HG03442 (cell line): ENCODE results near the gene MMP24OS.
"Not testable (repeated sequence)": the region's sequence is repeated elsewhere in the genome, so short reads cannot be mapped to it uniquely, and the experiment has no call there.

Experiments
- ATAC-seq: cut with Tn5 transposase; IDR thresholded peaks from one replicate; pipeline ENCODE4 v1.9.1; 2021; ENCODE audit warnings: mild to moderate bottlenecking, moderate library complexity; ENCODE audit not compliant: unreplicated experiment

MMP24OS gene

DNA sequence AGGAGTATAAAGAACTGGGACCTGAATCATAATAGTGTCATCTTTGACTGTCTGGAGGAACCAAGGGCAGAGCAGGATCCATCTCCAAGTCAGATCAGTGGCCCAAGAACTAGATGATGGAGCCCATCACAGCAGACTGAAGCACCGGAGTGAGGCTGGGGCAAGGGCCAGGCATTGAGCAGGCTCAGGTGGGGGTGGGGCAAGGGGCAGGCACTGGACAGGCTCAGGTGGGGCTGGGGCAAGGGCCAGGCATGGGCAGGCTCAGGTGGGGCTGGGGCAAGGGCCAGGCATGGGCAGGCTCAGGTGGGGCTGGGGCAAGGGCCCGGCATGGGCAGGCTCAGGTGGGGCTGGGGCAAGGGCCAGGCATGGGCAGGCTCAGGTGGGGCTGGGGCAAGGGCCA lies 25.3 kb downstream of the MMP24OS start:
- not testable (repeated sequence) for ATAC-seq

- peak; percentile 64 for ATAC-seq
Measured at GRCh38 chr20:35252037-35252461, 25.9 kb downstream of the MMP24OS start.

DNA sequence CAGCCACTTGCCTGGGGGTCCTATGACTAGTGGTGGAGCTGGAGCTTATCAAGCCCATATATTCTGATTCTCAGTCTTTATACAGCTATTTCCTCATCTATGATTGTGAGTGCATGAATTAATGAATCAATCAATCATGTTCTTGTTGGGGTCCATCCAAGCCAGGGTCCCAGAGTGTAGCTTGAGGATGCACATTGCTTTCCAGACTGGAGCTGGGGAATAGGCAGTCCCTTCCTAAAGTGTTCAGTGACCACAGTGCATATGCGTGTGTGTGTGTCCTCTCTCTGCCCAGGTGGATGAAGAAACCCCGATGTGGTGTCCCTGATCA lies 26.3 kb downstream of the MMP24OS start:
- no peak for ATAC-seq

DNA sequence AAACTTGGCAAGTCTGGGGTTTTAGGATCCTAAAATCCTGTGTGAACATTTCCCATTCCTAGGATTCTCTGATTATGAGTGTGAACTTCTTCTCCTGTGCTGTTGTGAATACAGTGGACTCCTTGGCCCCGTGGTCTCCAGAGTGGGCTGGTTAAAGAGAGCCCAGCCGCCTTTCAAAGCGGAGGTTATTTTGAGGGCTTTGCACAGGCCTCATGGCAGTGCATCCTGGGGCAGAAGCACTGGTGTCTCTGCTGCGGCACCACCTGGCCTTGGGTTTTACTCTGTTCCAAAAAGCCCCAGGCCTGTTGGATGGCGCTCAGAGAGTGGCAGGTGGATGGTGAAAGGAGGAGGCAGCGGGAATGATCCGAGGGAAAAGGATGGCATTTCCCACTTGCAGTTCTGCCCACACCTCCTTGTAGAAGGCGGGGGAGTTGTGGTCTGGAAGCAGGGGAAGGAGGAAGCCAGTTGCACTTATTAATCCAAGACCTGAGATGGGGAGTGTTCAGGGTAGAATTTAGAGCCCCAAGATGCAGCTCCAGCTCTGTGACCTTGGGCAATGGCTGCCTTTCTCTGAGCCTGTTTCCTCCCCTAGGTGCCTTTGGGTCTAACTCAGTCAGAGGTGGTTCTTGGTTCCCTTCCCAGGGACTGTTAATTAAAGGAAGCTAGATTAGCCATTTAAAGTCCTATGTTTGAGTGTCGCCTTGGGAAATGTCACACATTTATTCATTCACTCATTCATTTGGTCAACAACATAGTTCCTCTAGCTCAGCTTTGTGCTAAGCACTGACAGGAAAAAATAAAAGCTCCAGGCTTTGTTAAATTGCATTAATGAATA lies 29.1 kb downstream of the MMP24OS start:
- no peak for ATAC-seq

DNA sequence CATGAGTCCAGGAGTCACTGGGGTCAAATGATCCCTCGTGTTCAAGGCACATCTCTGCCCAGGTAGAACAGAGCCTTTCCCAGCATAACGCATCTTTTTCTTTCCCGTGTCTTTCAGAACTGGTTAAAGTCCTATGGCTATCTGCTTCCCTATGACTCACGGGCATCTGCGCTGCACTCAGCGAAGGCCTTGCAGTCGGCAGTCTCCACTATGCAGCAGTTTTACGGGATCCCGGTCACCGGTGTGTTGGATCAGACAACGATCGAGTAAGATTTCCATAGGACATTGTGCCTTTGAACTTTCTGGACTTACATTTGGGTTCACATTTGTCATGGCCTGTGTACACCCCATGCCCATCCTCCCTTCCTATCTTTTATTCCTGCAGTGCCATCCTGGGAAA lies 31.2 kb downstream of the MMP24OS start:
- no peak for ATAC-seq

DNA sequence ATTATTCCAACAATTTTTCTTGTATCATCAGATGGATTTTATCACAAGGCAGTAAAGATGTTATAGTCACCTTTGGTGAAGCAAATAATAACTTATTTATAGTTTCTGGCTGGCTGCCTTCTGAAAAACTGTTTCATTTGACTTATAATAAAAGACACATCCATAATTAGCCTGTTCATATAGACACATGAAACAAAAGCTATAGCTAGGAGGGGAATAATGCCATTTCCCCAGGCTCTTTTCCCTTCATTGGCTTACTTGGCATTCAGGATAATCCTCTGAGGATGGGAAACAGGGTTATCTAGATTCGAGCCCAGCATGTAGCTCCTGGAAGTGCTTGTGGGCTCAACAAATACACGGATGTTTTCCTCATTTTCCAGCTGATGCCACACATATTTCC lies 33.9 kb downstream of the MMP24OS start:
- ATAC-seq: no peak

DNA sequence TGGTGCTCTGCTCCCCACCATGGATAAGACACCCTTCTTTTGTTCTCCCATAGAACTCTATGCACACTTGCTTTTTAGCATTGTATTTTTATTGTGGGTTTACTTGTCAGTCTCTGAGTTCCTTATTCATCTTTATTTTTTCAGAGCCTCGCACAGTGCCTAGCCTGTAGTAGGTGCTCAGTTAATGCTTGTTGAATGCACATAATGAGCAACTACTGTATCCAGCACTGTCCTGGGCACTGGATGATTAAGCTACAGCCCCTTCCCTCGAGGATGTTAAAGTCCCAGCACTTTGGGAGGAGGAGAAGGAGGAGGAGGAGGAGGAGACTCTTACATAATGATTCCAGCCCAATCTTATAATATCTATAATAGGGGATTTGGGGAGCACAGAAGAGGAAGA lies 34.6 kb downstream of the MMP24OS start:
- no peak for ATAC-seq

DNA sequence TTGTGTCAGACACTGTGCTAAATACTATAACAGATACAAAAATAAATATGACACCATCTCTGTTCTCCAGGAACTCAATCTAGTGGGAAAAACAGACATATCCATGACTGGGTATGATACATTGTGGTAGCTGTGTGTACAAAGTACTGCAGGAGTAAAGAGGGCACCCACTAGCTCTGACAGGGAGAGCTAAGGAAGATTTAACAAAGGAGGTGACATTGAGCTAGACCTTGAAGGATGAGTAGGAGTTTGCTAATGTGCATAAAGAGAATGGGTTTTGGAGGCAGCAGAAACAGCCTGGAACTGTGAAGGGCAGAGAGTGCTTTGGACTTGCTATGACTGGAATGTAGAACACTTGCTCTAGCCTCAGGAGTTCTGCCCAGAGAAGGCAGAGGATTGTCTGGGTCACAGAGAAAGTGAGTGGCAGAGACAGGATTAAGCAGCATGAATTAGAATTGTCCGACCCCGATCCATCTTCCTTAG lies 37.1 kb downstream of the MMP24OS start:
- no peak for ATAC-seq

DNA sequence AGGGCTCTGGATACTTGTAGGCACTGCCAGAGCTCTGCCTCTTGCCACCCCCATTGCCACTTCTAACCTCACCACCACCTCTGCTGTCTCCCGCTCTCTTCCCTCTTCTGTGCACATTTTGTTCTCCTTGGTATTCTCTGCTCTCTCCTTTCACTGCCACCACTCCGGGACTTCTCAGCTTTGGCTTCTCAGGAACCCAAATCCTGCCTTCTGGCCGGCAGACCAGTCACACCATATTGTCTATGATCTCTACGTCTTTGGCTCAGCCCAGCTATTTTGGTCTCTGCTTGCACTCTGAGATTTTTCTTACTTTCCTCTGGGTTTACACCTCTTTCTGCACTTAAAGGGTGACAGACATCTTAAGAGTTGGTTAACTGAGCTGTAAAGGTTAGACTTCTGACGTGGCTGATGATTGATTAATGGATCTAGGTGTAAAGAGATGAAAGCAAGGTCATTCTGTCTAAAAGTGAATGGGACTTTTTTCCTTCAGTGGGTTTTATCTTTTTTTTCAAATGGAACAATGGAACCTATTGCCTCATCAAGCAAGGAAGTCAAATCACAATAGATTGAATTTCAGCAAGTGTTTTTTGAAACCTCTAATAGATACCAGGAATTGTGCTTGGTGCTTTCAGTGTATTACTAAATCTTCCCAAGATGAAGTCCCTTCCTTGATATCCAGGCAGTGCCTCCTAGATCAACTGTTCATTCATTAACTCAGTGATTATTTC lies 37.7 kb downstream of the MMP24OS start:
- ATAC-seq: no peak

- no peak for ATAC-seq
Measured at GRCh38 chr20:35238735-35239134, 39.2 kb downstream of the MMP24OS start.

DNA sequence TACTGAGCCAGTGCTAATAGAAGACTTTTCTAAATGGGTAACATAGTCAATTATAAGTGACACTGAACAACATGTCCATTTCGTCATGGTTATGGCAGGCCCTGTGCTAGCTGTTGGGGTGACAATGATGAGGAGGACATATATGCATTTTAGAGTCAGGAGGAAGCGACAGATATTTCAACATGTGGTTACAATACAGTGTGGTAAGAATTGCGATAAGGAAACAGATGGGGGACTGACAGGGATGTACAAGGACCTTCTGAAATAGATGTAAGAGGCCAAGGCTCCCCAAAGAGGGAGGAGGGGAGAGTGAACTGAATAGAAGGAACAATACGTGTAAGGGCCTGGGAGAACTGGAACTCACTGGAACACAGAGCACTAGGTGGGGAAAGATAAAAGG lies 39.8 kb downstream of the MMP24OS start:
- ATAC-seq: no peak

GRCh38 chr20:35237486-35237885 lies 40.4 kb downstream of the MMP24OS start:
- ATAC-seq: no peak

DNA sequence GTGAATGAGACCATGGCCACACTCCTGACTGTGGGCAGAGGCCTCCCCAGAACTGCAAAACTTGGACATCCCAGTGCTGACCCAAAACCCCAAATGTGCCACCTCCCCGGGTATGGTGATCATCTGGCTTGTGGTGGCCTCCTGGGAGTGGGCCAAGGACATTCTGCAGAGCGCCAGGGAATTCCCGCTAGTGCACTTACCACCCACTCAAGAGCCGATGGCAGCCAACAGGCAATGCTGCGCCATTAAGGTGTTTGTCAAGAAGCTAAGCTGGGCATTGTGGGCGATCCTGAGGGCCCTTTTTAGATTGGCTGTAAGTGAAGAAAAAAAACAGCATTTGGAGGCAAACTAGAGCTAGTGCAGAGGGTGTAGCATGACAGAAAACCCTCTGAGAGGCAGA lies 42.0 kb downstream of the MMP24OS start:
- no peak for ATAC-seq

DNA sequence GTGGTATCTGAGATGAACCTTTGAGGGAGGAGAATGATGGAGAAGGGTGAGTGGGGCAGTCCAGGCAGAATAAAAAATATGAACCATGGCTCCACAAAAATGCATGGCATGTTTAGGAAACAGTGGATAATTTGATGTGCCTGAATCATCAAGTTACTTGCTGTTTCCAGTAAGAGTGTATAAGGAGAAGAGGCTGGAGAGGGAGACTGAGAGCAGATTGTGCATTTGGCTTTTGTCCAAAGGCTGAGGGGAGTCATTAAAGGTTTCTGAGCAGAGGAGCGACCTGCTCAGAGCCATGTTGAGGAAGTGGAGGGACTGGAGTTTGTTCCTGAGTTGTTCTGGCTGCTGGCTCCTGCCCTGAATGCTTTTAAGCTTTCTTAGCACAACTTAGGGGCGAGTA lies 45.3 kb downstream of the MMP24OS start:
- ATAC-seq: no peak

GRCh38 chr20:35226884-35227681 lies 50.8 kb downstream of the MMP24OS start:
- ATAC-seq: no peak
